Skin of body (tissue), 2 donors: Measurements from ENCODE around the gene AOX1. TPM values are rescaled to one million over a fixed set of nuclear protein-coding genes. Genes with fewer than 3 reads are reported as not detected.
A peak's percentile ranks its signal among the peaks of the same experiment; 100 is the strongest.
"Not testable (repeated sequence)": the region's sequence is repeated elsewhere in the genome, so short reads cannot be mapped to it uniquely, and the experiment has no call there.

Experiments used
- DNase-seq: peaks from one replicate; lab custom pipeline; 2025; lab: John Stamatoyannopoulos, UW
- total RNA-seq: library from RNA; depleted of rRNA; stranded (reverse); fragments of >200 nt; gene quantifications from one replicate; pipeline ENCODE4 v1.2.3, GENCODE V29; 2014

AOX1 gene
- total RNA-seq, 1 donor from 2014 or later: 2.6 TPM

- DNase-seq: no peak
Observed at GRCh38 chr2:200627110-200627770, 41.4 kb downstream of the AOX1 start.

GRCh38 chr2:200628461-200628860 is 42.6 kb downstream of the AOX1 start:
- DNase-seq: not testable (repeated sequence)

GRCh38 chr2:200631287-200631686 is 45.5 kb downstream of the AOX1 start:
- no peak for DNase-seq

- DNase-seq: no peak
Observed at GRCh38 chr2:200634231-200634964, 48.6 kb downstream of the AOX1 start.

GRCh38 chr2:200635251-200635650 is 49.4 kb downstream of the AOX1 start:
- DNase-seq: no peak

- no peak for DNase-seq
Observed at GRCh38 chr2:200637901-200638300, 52.1 kb downstream of the AOX1 start.

GRCh38 chr2:200640176-200640575 is 54.4 kb downstream of the AOX1 start:
- DNase-seq: no peak

GRCh38 chr2:200640901-200641300 is 55.1 kb downstream of the AOX1 start:
- no peak for DNase-seq

GRCh38 chr2:200648518-200649281 is 62.9 kb downstream of the AOX1 start:
- DNase-seq: not testable (repeated sequence)

- no peak for DNase-seq
Observed at GRCh38 chr2:200649724-200650123, 63.9 kb downstream of the AOX1 start.

- no peak for DNase-seq
Observed at GRCh38 chr2:200650195-200650594, 64.4 kb downstream of the AOX1 start.

- DNase-seq: no peak
Observed at GRCh38 chr2:200652158-200652557, 66.3 kb downstream of the AOX1 start.

- no peak for DNase-seq
Observed at GRCh38 chr2:200653021-200653420, 67.2 kb downstream of the AOX1 start.

- no peak for DNase-seq
Observed at GRCh38 chr2:200654823-200655222, 69.0 kb downstream of the AOX1 start.

- DNase-seq: peak; percentile 61
Observed at GRCh38 chr2:200655918-200656580, 70.2 kb downstream of the AOX1 start.

GRCh38 chr2:200658278-200658864 is 72.6 kb downstream of the AOX1 start:
- no peak for DNase-seq

- no peak for DNase-seq
Observed at GRCh38 chr2:200659410-200659809, 73.6 kb downstream of the AOX1 start.

- no peak for DNase-seq
Observed at GRCh38 chr2:200661477-200661876, 75.7 kb downstream of the AOX1 start.

- no peak for DNase-seq
Observed at GRCh38 chr2:200662727-200663126, 76.9 kb downstream of the AOX1 start.

- DNase-seq: no peak
Observed at GRCh38 chr2:200664770-200665494, 79.1 kb downstream of the AOX1 start.
